Fibroblast of lung (primary cell): Measurements from ENCODE around the gene IP6K3.

Experiments
- EZH2 ChIP-seq: IDR thresholded peaks from 2 replicates; pipeline ENCODE4 v1.5.1; 2012; ENCODE audit warnings: low read length, control low read depth, mild to moderate bottlenecking; ENCODE audit errors: missing control alignments
- TF ChIP-seq, protein P1 (sequence below), 2 donors: IDR thresholded peaks in 1 of 2; conservative IDR thresholded peaks in 1 of 2; 1 replicate in 1 of 2; 2 replicates in 1 of 2; pipeline ENCODE4 v1.5.1; 2011 to 2012; ENCODE audit warnings: low read length in 2 of 2, control low read depth in 1 of 2, inconsistent platforms in 1 of 2, low read depth in 1 of 2, mild to moderate bottlenecking in 1 of 2

DNA sequence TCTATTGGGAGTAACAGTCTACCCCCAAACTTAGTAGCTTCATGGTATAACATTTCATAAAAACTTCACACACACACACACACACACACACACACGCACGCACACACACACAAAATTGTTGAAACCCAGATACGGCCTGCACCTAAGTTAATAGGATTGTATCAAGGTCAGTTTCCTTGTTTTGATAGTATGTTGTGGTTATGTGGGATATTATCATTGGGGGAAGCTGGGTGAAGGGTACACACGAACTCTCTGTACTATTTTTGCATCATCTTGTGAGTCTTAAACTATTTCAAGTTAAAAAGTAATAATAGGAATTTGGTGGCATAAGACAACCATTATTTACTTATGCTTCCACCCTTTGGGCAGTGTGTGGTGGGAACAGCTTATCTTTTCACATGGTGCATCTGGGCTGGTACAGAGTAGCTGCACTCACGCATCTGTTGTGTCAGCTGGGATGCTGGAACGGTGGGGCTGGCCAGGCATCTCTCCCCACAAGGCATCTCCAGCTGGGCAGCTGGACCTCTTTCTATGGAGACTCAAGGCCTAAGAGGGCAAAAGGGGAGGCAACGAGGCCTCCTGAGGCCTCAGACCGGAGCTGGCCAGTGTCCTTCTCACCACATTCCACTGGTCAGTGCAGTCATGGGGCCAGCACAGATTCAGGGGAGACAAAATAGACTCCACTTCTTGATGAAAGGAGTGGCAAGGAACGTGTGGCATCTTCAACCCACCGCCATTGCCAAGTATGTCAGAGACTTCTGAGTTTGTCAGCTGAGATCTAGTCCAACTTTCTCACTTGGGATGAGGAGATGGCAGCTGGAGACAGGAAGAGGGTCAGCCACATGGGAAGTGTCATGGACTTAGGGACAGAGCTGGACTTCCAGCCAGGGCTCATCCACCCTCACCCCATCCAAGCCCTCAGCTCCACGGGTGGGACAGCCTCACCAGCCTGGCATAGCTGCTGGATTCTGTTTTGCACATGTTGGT is 20.5 kb upstream of the IP6K3 start:
- TF ChIP-seq, protein P1, sequence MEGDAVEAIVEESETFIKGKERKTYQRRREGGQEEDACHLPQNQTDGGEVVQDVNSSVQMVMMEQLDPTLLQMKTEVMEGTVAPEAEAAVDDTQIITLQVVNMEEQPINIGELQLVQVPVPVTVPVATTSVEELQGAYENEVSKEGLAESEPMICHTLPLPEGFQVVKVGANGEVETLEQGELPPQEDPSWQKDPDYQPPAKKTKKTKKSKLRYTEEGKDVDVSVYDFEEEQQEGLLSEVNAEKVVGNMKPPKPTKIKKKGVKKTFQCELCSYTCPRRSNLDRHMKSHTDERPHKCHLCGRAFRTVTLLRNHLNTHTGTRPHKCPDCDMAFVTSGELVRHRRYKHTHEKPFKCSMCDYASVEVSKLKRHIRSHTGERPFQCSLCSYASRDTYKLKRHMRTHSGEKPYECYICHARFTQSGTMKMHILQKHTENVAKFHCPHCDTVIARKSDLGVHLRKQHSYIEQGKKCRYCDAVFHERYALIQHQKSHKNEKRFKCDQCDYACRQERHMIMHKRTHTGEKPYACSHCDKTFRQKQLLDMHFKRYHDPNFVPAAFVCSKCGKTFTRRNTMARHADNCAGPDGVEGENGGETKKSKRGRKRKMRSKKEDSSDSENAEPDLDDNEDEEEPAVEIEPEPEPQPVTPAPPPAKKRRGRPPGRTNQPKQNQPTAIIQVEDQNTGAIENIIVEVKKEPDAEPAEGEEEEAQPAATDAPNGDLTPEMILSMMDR (conservative IDR thresholded peaks at IDR 0.05 in 1 of 2, IDR thresholded peaks at IDR 0.05 in 1 of 2; ENCODE audit: low read depth in 1 of 2, low read length in 2 of 2): no peak
- no peak for TF ChIP-seq EZH2
